Measurements from ENCODE around the gene HOOK2.

HOOK2 gene

DNA sequence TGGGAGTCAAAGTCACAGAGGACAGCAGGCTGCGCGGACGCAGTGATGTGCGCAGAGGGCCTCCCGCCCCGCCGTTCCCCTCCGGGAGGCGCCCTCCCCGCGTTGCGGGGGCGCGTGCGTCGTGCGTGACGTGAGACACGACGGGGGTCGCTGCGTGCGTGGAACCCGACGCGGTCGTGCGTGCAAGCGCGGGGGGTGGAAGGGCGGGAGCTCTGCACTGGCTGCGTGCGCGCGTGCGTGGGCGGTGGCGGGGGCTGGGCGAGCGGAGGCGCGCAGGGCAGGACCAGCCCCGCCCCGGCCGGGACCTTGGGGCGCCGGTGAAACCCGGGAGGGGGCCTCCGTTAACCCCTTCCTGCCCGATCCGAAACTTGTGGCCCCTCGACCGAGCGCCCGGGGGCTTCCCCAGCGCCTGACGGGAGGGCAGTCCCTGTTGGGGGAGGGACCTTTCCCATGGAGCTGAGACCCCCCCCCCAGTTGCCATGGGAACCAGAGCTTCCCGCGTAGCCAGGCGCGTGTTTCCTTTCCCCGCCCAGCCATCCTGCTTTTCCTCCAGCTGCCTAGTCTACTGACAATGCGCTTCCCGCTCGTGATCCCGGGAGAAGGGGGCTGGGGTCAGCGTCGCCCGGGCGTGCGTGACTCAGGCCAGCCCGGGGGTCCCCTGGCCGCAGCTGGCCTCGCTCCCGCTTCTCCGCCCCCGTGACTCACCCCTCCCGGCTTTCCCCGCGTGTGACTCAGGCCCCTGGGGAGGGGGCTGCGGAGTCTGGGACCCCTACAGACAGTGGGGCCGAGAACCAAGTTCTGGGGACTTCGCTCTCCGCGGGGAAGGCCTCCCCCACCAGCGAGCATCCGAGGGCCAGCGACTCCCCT, 7.3 kb upstream of the HOOK2 start:
- DNase-seq, result no peak

- no peak for DNase-seq
These were observed 6.7 kb upstream of the HOOK2 start for GRCh38 chr19:12782174-12782423.

DNA sequence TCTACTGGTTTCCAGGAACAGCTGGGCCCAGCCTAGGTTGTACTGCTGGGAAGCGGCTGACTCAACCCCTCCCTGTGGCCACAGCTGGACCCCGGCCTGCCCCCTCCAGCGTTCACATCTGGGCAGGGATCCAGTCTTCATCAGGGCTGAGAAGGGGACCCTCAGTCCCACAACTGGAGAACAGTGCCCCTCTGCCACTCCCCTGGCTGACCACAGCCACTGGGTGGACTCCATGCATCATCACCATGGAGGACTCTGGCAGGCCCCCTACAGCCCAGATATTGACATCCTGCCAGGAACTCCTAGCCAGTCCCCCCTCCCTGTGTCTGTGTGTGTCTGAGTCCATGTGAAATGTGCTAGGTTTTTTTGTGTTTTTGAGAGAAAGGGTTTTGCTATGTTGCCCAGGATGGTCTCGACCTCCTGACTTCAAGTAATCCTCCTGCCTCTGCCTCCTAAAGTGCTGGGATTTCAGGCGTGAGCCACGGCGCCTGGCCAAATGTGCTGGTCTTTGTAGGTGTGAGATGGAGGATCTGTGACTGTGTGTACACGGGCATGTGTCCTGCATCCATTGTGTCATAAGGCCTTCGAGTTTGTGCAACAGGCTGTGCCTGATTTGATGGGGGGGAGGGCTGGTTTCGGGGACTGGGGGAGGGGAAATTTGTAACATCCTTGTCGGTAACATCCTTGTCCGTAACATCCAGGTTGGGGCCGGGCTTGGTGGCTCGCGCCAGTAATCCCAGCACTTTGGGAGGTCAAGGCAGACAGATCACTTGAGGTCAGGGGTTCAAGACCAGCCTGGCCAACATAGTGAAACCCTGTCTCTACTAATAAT, 4.0 kb upstream of the HOOK2 start:
- no peak for DNase-seq

DNA sequence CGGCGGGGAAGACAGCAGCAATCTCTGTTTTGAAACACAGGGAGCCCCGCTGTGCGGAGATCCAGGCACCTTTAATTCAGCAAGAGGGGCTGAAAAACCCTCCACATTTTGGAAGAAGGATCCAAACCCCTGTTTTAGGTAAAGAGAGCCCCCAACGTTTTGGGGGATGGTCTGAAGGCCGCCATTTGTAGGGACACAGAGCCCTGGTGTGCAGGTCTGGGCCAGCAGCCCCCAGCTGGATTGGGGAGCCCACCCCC, 3.5 kb upstream of the HOOK2 start:
- no peak for DNase-seq

- no peak for DNase-seq
These were observed 2.9 kb upstream of the HOOK2 start for GRCh38 chr19:12778017-12778904.

GRCh38 chr19:12777217-12778016, 2.1 kb upstream of the HOOK2 start:
- DNase-seq, result no peak

DNA sequence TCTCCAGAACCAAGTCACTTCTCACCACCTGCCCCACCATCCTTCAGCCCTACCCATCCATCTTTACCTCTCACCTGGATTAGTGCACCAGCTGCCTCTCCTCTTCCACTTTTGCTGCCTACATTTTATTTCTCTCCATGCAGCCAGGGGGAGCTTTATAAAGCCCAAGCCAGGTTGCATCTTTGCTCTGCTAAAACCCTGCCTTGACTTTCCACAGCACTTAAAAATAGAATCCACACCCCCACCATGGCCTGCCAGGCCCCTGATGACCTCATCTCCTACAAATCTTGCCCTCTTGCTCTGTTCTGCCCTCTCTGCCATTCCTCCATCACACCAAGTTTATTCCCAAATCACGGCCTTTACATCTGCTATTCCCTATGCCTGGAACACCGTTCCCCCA, 1.8 kb downstream of the HOOK2 start:
- DNase-seq, result no peak

GRCh38 chr19:12772323-12772722, 3.0 kb downstream of the HOOK2 start:
- DNase-seq, result no peak

- DNase-seq, result no peak
These were observed 4.4 kb downstream of the HOOK2 start for GRCh38 chr19:12770922-12771321.

- DNase-seq, result no peak
These were observed 5.7 kb downstream of the HOOK2 start for GRCh38 chr19:12769689-12770088.

DNA sequence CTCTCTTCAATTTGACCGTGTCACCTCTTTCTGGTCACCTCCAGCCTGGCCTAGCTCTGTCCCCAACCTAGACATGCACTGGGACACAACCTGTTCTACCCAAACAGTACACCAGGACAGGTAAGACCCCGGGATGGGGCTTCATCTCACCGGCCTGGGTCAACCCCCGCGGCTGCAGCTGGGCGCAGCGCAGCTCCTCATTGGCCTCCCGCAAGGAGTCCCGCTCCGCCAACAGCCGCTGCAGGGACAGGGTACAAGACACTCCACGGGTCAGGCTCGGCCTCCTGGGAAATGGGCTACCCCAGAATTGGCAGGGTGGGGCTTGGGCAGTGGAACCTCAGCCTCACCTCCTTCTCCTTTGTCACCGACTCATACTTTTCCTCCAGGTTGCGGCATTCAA, 7.7 kb downstream of the HOOK2 start:
- DNase-seq, result no peak

- no peak for DNase-seq
These were observed 8.2 kb downstream of the HOOK2 start for GRCh38 chr19:12767150-12767549.

DNA sequence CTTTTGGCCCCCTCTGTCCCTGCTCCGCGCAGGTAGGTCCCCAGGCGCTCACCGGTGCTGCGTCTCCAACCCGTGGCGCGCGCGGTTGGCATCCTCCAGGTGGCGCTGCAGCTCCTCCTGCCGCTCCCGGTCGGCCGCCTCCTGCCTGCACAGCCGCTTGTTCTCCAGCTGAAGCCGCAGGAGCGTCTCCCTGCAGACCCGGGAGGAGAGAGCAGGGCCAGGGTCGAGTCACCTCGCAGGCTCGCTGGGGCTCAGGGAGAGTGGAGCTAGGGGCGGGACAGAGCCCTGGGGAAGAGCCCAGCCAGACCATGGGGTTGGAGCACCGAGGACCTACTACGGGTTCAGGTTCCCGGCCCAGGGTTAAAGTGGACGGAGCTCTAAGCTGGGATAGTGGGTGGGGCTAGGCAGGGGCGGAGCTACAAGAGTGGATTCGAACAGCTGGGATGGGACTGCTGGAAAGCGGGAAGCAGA, 9.3 kb downstream of the HOOK2 start:
- DNase-seq, result no peak

DNA sequence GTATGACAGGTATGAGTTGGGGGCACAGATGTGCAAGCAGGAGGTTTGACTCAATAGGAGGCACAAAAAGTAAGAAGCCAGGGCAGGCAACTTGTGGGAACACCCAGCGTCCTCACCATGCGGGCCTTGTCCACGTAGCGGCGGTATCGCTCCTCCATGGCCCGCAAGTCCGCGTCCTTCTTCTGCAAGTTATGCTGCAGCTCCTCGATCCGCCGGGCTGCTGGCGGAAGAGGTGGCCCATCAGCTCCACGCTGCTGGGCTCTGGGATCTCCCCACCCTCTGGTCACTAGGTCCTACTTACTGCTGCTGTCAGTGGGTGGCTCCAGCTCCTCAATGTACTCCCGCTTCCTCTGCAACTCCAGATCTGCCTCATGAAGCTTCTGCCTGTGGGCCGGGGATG, 10.7 kb downstream of the HOOK2 start:
- DNase-seq, result no peak

DNA sequence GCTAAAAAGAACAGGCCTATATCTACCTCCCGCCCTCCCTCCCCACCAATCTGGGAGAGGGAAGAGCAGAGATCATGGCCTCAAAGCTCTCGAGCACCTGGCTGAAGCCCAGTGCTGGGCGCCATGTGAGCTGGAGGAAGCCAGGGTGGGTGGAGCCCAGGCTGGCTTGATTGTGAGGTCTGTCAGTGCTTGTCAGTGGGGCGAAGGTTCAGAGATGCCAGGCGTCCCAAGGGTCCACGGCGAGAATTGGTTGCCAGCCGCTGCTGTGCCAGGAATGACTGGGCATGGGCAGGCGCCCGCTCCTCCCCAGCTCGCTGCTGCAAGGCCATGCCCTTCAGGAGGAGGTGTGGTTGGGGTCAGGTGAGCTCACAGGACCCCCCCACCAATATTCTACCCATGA, 12.3 kb downstream of the HOOK2 start:
- no peak for DNase-seq

GRCh38 chr19:12759686-12760085, 15.7 kb downstream of the HOOK2 start:
- no peak for DNase-seq

DNA sequence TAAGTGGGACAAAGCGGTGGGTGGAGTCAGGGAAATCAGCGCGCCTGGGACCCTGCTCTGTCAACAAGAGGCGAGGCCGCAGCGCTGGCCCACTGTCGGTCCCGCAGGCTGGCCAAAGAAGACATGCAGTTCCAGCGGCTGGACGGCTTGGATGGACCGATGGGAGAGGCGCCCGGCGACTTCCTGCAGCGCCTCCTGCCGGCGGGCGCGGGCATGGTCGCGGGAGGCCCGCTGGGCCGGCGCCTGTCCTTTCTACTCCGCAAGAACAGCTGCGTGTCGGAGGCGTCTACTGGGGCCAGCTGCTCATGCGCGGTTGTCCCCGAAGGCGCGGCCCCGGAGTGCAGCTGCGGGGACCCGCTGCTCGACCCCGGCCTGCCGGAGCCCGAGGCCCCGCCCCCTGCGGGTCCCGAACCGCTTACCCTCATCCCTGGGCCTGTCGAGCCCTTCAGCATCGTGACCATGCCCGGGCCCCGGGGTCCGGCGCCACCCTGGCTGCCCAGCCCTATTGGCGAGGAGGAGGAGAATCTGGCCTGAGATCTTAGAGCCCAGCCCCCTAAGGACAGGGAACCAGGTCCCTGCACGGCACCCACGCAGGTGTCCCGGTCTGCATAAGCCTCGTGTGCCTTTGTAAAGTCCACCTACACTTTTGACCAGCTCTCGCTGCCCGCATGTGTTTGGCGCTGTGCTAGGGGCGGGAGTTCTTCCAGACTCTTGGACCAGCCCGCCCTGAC, 17.6 kb downstream of the HOOK2 start:
- DNase-seq, result no peak

GRCh38 chr19:12756150-12756883, 19.0 kb downstream of the HOOK2 start:
- no peak for DNase-seq

DNA sequence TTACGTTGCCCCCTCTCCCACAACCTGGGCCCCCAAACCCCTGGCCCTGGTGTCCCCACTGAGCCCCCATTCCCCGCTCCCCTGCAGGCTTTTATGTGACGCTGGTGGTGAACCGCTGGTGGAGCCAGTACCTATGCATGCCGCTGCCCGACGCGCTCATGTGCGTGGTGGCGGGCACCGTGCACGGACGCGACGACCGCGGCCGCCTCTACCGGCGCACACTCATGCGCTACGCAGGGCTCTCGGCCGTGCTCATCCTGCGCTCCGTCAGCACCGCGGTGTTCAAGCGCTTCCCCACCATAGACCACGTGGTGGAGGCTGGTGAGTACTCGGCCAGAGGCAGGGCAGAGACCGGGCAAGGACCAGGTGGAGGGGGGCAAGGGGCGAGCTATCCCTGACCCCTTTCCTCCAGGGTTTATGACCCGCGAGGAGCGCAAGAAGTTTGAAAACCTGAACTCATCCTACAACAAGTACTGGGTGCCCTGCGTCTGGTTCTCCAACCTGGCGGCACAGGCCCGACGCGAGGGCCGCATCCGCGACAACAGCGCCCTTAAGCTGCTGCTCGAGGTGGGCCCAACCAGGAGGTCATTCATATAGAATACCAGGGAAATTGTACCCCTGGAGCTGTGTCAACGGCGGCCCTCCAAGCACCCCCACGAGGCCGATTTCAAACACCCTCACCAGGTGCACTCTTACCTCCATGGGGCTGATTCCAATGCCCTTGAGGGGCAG, 20.7 kb downstream of the HOOK2 start:
- no peak for DNase-seq

DNA sequence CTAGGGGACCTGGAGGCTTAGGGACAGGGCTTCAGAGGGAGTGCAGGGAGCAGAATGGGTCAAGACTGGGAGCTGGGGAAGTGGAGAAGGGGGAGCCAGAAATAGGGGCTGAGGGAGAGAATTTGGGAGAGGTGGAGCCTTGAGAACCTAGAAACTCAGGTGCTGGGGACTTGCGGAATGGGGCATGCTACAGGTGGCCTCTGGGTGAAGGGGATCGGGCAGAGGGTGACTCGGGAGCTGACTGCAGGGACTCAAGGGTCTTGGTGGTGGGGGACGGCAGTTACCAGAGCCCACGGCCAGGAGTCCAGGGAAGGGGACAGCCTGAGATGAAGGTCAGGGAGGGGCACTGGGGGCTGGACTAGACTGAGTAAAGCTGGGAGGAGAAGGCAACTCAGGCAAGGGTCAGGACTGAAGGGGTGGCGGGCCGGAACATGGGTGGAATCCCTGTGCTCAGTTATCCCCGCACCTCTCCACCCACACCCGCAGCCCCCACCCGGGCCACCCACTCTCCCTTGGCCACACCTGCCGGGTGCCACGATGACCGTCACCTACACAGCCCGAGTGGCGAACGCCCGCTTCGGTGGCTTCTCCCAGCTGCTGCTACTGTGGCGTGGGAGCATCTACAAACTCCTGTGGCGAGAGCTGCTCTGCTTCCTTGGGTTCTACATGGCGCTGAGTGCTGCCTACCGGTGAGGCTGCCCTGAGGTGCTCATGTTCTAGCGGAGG, 23.1 kb downstream of the HOOK2 start:
- no peak for DNase-seq

Data from cortex of kidney (tissue), 1 donor.